Thyroid gland (tissue), 4 donors: Measurements from ENCODE around the gene HOXC10. TPM values are rescaled to one million over a fixed set of nuclear protein-coding genes. Genes with fewer than 3 reads are reported as not detected.

ENCODE experiments used
- DNase-seq, 2 donors: peaks; one replicate each; pipeline ENCODE4 v3.0.0-alpha.2; 2019
- H3K27ac ChIP-seq, 3 donors: fragments of 200-600 bp; sonication (generic); 1 replicate in 2 of 3; 2 replicates in 1 of 3; pipeline ENCODE4 v1.5.1; 2016 to 2019; ENCODE audit warnings: mild to moderate bottlenecking in 1 of 3, moderate library complexity in 1 of 3
- H3K27me3 ChIP-seq: fragments of 200-600 bp; sonication (generic); one replicate; pipeline ENCODE4 v1.5.1; 2019
- H3K36me3 ChIP-seq, 2 donors: fragments of 200-600 bp; sonication (generic); one replicate each; pipeline ENCODE4 v1.5.1; 2016 to 2019
- H3K4me1 ChIP-seq, 2 donors: fragments of 200-600 bp; sonication (generic); one replicate each; pipeline ENCODE4 v1.5.1; 2017 to 2019
- H3K4me3 ChIP-seq, 3 donors: fragments of 200-600 bp; sonication (generic); replicated peaks in 1 of 3; 1 replicate in 2 of 3; 2 replicates in 1 of 3; pipeline ENCODE4 v1.5.1; 2016; ENCODE audit warnings: mild to moderate bottlenecking in 1 of 3
- H3K9me3 ChIP-seq: fragments of 200-600 bp; sonication (generic); one replicate; pipeline ENCODE4 v1.5.1; 2017
- CTCF ChIP-seq, 6 experiments: fragments of 200-600 bp in 3 of 6; fragments of 450-650 bp in 3 of 6; sonication (generic) in 3 of 6; IDR thresholded peaks; one replicate each; pipeline ENCODE4 v1.5.1; 2016 to 2019; ENCODE audit warnings: antibody characterized with exemption in 6 of 6, mild to moderate bottlenecking in 2 of 6, inconsistent platforms in 1 of 6, moderate library complexity in 1 of 6
- POLR2A ChIP-seq, 2 donors: fragments of 450-650 bp; IDR thresholded peaks; one replicate each; pipeline ENCODE4 v1.6.1; 2017; ENCODE audit warnings: antibody characterized with exemption in 2 of 2, mild to moderate bottlenecking in 2 of 2, moderate library complexity in 1 of 2
- WGBS, 2 donors: methylation state at CpG; one replicate each; pipeline ENCODE4 v1.1.5; 2017; 5-methylcytosine and 5-hydroxymethylcytosine counted together
- intact Hi-C: fragments of 100-400 bp; cut with DNase I; formaldehyde crosslinking; loops from one replicate; pipeline ENCODE4 v1.15.1; 2023
- total RNA-seq, 4 donors: library from RNA; depleted of rRNA; stranded (reverse); fragments of >200 nt; gene quantifications; one replicate each; pipeline ENCODE4 v1.2.3, GENCODE V29; 2016

HOXC10 gene
- total RNA-seq, 4 donors from 2014 or later: not detected

DNA sequence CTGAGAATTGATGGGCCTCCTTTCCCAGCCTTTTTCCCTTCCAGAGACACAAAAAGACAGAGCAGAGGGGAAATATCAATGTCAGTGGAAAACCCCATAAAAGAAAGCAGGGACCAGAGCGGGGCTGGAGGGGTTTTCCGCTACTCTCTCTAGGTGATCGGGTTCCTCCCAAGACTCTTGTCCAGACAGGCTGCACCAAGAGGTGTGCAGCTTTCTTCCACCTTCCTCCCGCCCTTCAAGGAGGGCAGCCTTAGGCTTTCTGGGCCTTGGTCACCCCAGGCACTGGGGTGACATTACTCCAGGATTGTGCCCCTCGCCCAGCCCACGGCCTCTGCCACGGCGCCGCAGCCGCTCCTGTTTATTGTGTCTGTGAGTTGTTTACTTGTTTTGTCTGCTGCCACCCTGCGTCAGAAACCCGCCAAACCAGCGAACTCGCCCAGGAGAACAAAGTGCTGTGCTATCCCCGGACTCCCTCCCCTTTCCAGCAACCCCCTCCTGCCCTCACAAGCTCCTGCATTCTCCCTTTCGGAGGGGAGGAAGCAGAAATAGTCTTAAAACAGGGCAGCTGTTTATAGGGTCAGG lies 36.6 kb downstream of the HOXC10 start:
- no peak overlapping the region for H3K27ac ChIP-seq
- H3K4me1 ChIP-seq: peaks cover 6 to 28% of the 10 kb centered on the region in 2 donors
- no peak for TF ChIP-seq CTCF (IDR thresholded peaks at IDR 0.05)
- no peaks in the 10 kb centered on the region for H3K9me3 ChIP-seq
- no peak for DNase-seq
- intact Hi-C loops: no loop called here
- 17 to 30% methylated on average over 16 of the region's 16 CpGs for WGBS, 2 donors
- H3K36me3 ChIP-seq: no peaks in the 10 kb centered on the region
- H3K27me3 ChIP-seq: peaks cover 70% of the 10 kb centered on the region
- no peak overlapping the region for H3K4me3 ChIP-seq

GRCh38 chr12:54022960-54023884 lies 38.3 kb downstream of the HOXC10 start:
- TF ChIP-seq CTCF (IDR thresholded peaks at IDR 0.05): no peak
- no peak for TF ChIP-seq POLR2A (IDR thresholded peaks at IDR 0.05)
- Histone ChIP-seq H3K36me3 (no peaks in the 10 kb centered on the region), H3K27ac (no peak overlapping the region), H3K4me3 (no peak overlapping the region), H3K4me1 (peaks cover 0 to 17% of the 10 kb centered on the region in 2 donors), H3K27me3 (peaks cover 73% of the 10 kb centered on the region), H3K9me3 (no peaks in the 10 kb centered on the region)
- intact Hi-C loops: no loop called here
- no peak for DNase-seq
- 18 to 33% methylated on average over 8 of the region's 8 CpGs for WGBS, 2 donors

GRCh38 chr12:54024127-54024526 lies 39.2 kb downstream of the HOXC10 start:
- Histone ChIP-seq H3K4me1 (peaks cover 0 to 15% of the 10 kb centered on the region in 2 donors), H3K9me3 (no peaks in the 10 kb centered on the region), H3K4me3 (no peak overlapping the region), H3K27me3 (peaks cover 75% of the 10 kb centered on the region), H3K27ac (no peak overlapping the region), H3K36me3 (no peaks in the 10 kb centered on the region)
- TF ChIP-seq POLR2A (IDR thresholded peaks at IDR 0.05) (no peak), CTCF (IDR thresholded peaks at IDR 0.05) (no peak)
- WGBS, 2 donors: 17 to 20% methylated on average over 17 of the region's 17 CpGs
- intact Hi-C loops: no loop called here
- no peak for DNase-seq

DNA sequence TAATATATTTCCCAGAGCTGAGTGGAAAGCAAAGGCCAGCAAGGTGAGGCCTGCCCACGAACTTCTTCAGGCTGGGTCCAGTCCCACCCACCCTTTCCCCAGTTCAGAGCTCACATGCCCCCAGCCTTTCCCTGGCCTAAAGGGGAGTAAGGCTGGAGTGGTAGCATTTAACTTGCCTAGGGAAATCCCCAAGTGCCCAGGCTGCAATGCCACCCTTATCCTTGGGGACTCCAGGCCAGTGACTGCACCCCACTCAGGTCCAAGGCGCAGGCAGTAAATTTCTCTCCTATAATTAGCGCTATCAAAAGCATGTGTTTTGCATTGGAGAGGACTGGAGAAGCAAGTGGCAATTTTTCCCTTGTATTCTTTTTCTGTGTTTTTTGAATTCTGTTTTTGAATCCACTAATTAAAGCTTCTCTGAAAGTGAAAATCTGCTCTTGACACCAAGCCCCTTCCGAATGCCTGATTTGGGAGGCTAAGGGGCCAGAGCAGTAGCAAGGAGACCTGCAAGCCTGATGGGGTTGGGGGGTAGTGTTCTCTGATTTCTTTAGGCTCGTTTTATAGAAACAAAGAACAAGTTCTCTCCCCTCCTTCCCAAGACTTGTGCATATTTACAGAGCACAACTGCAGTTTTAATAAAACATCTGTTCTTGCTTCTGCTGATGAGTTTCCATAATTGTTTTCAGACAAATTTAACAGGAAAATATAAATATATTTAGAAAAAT lies 39.8 kb downstream of the HOXC10 start:
- Histone ChIP-seq H3K27ac (no peak overlapping the region), H3K4me1 (peaks cover 0 to 10% of the 10 kb centered on the region in 2 donors), H3K36me3 (no peaks in the 10 kb centered on the region), H3K27me3 (peaks cover 80% of the 10 kb centered on the region), H3K9me3 (no peaks in the 10 kb centered on the region), H3K4me3 (no peak overlapping the region)
- 19 to 39% methylated on average over 5 of the region's 5 CpGs for WGBS, 2 donors
- intact Hi-C loops: no loop called here
- DNase-seq: no peak
- TF ChIP-seq CTCF (IDR thresholded peaks at IDR 0.05) (no peak), POLR2A (IDR thresholded peaks at IDR 0.05) (no peak)
